H9 (cell line): ENCODE measurements around the gene UBE2N. TPM values are rescaled to one million over a fixed set of nuclear protein-coding genes. Genes with fewer than 3 reads are reported as not detected.

Experiments used
- DNase-seq: peaks from one replicate; pipeline ENCODE4 v3.0.0-alpha.2; 2017
- H2AFZ ChIP-seq: one replicate; pipeline ENCODE4 v1.6.1; 2013; ENCODE audit warnings: mild to moderate bottlenecking, low read length, control low read depth, moderate library complexity
- H2AK5ac ChIP-seq: 2 replicates; pipeline ENCODE4 v1.6.1; 2013; ENCODE audit warnings: low read length, control low read depth, mixed read lengths; ENCODE audit not compliant: insufficient read length
- H2BK120ac ChIP-seq: one replicate; pipeline ENCODE4 v1.6.1; 2013; ENCODE audit warnings: low read depth, mild to moderate bottlenecking, low read length, control low read depth, inconsistent platforms; ENCODE audit not compliant: poor library complexity, severe bottlenecking
- H2BK12ac ChIP-seq: 2 replicates; pipeline ENCODE4 v1.6.1; 2013; ENCODE audit warnings: low read length, control low read depth, mixed read lengths, low read depth; ENCODE audit not compliant: insufficient read length
- H2BK15ac ChIP-seq: 2 replicates; pipeline ENCODE4 v1.6.1; 2013; ENCODE audit warnings: low read depth, low read length, control low read depth
- H2BK20ac ChIP-seq: one replicate; pipeline ENCODE4 v1.6.1; 2013; ENCODE audit warnings: low read depth, mild to moderate bottlenecking, low read length, control low read depth, inconsistent platforms; ENCODE audit not compliant: poor library complexity, severe bottlenecking
- H2BK5ac ChIP-seq: 2 replicates; pipeline ENCODE4 v1.6.1; 2013; ENCODE audit warnings: low read length, control low read depth, mixed read lengths; ENCODE audit not compliant: insufficient read length
- H3K14ac ChIP-seq: 2 replicates; pipeline ENCODE4 v1.6.1; 2013; ENCODE audit warnings: low read length, control low read depth; ENCODE audit not compliant: insufficient read depth
- H3K18ac ChIP-seq: 2 replicates; pipeline ENCODE4 v1.6.1; 2013; ENCODE audit warnings: low read depth, mild to moderate bottlenecking, mixed read lengths, low read length, control low read depth; ENCODE audit not compliant: insufficient read length
- H3K23ac ChIP-seq: 2 replicates; pipeline ENCODE4 v1.6.1; 2013; ENCODE audit warnings: low read length, control low read depth, mixed read lengths, low read depth; ENCODE audit not compliant: insufficient read length
- H3K23me2 ChIP-seq: 2 replicates; pipeline ENCODE4 v1.6.1; 2013; ENCODE audit warnings: low read depth, mild to moderate bottlenecking, mixed read lengths, low read length, control low read depth; ENCODE audit not compliant: insufficient read length, poor library complexity, severe bottlenecking
- H3K27ac ChIP-seq: 2 replicates; pipeline ENCODE4 v1.5.1; 2013; ENCODE audit warnings: low read length, control low read depth, mixed read lengths, low read depth; ENCODE audit not compliant: insufficient read length
- H3K27me3 ChIP-seq: 2 replicates; pipeline ENCODE4 v1.6.1; 2013; ENCODE audit warnings: low read length, control low read depth, inconsistent platforms; ENCODE audit not compliant: insufficient read depth
- H3K4ac ChIP-seq: 2 replicates; pipeline ENCODE4 v1.6.1; 2013; ENCODE audit warnings: low read depth, mild to moderate bottlenecking, control low read depth, inconsistent platforms, low read length, moderate library complexity
- H3K4me1 ChIP-seq: 2 replicates; pipeline ENCODE4 v1.6.1; 2013; ENCODE audit warnings: low read length, control low read depth, inconsistent platforms; ENCODE audit not compliant: insufficient read depth
- H3K4me2 ChIP-seq: 2 replicates; pipeline ENCODE4 v1.6.1; 2013; ENCODE audit warnings: low read length, control low read depth, mixed read lengths; ENCODE audit not compliant: insufficient read length, insufficient read depth
- H3K56ac ChIP-seq: 2 replicates; pipeline ENCODE4 v1.6.1; 2013; ENCODE audit warnings: low read depth, mild to moderate bottlenecking, mixed read lengths, low read length, control low read depth; ENCODE audit not compliant: insufficient read length
- H3K79me1 ChIP-seq: 2 replicates; pipeline ENCODE4 v1.6.1; 2013; ENCODE audit warnings: low read depth, mild to moderate bottlenecking, moderate library complexity, low read length, control low read depth, inconsistent platforms; ENCODE audit not compliant: insufficient read depth, poor library complexity, severe bottlenecking
- H3K79me2 ChIP-seq: 2 replicates; pipeline ENCODE4 v1.6.1; 2013; ENCODE audit warnings: low read length, control low read depth, inconsistent platforms; ENCODE audit not compliant: insufficient read depth
- H3K9ac ChIP-seq: 2 replicates; pipeline ENCODE4 v1.6.1; 2013; ENCODE audit warnings: low read length, control low read depth, mixed read lengths; ENCODE audit not compliant: insufficient read length; ENCODE audit errors: extremely low read depth
- H3K9me3 ChIP-seq: one replicate; pipeline ENCODE4 v1.6.1; 2013; ENCODE audit warnings: low read depth, low read length, inconsistent platforms; ENCODE audit not compliant: control insufficient read depth
- H3T11ph ChIP-seq: one replicate; pipeline ENCODE4 v1.6.1; 2013; ENCODE audit warnings: mild to moderate bottlenecking, low read length, control low read depth, inconsistent platforms
- H4K20me1 ChIP-seq: one replicate; pipeline ENCODE4 v1.6.1; 2013; ENCODE audit not compliant: control insufficient read depth, insufficient read length, insufficient read depth
- H4K5ac ChIP-seq: 2 replicates; pipeline ENCODE4 v1.6.1; 2013; ENCODE audit warnings: low read depth, mild to moderate bottlenecking, mixed read lengths, low read length, control low read depth; ENCODE audit not compliant: insufficient read length
- H4K8ac ChIP-seq: replicated peaks from 2 replicates; pipeline ENCODE4 v1.6.1; 2013; ENCODE audit warnings: low read length, control low read depth, mixed read lengths, low read depth; ENCODE audit not compliant: insufficient read length
- H4K91ac ChIP-seq: 2 replicates; pipeline ENCODE4 v1.6.1; 2013; ENCODE audit warnings: low read depth, mild to moderate bottlenecking, moderate library complexity, mixed read lengths, low read length, control low read depth; ENCODE audit not compliant: insufficient read length
- H3K27ac Mint-ChIP-seq, 3 experiments: 2 replicates in 2 of 3; 3 replicates in 1 of 3; pipeline ENCODE4 v1.8.0; 2020 to 2021; ENCODE audit warnings: mixed read lengths in 3 of 3, mild to moderate bottlenecking in 1 of 3, moderate library complexity in 1 of 3
- H3K27me3 Mint-ChIP-seq: 2 replicates; pipeline ENCODE4 v1.8.0; 2021; ENCODE audit warnings: low read depth, mild to moderate bottlenecking, moderate library complexity, mixed read lengths
- H3K36me3 Mint-ChIP-seq, 3 experiments: 2 replicates in 2 of 3; 3 replicates in 1 of 3; pipeline ENCODE4 v1.8.0; 2020 to 2021; ENCODE audit warnings: low read depth in 3 of 3, mixed read lengths in 3 of 3; ENCODE audit not compliant: insufficient read depth in 1 of 3
- H3K4me1 Mint-ChIP-seq, 2 experiments: 2 replicates each; pipeline ENCODE4 v1.8.0; 2020; ENCODE audit warnings: mixed read lengths in 2 of 2
- H3K4me3 Mint-ChIP-seq, 2 experiments: 2 replicates in 1 of 2; 3 replicates in 1 of 2; pipeline ENCODE4 v1.8.0; 2020 to 2021; ENCODE audit warnings: mild to moderate bottlenecking in 2 of 2, mixed read lengths in 2 of 2, moderate library complexity in 1 of 2
- H3K9me3 Mint-ChIP-seq, 2 experiments: 2 replicates in 1 of 2; 3 replicates in 1 of 2; pipeline ENCODE4 v1.8.0; 2020; ENCODE audit warnings: mild to moderate bottlenecking in 2 of 2, mixed read lengths in 2 of 2, moderate library complexity in 1 of 2
- WGBS: extraction: QIAGEN DNeasy Blood & Tissue Kit; methylation state at CpG from one replicate; pipeline ENCODE4 v1.1.7; 2013; ENCODE audit warnings: missing lambda C conversion rate, low lambda C conversion rate, mixed read lengths; ENCODE audit not compliant: insufficient read length; ENCODE audit errors: extremely low coverage; 5-methylcytosine and 5-hydroxymethylcytosine counted together
- total RNA-seq: library from RNA; stranded (reverse); gene quantifications from 2 replicates; pipeline ENCODE4 v1.2.1, GENCODE V29; 2021
- TF ChIP-seq, protein P1 (sequence below): fragments of 200-600 bp; sonication (generic); conservative IDR thresholded peaks from 3 replicates; pipeline ENCODE4 v1.8.0; 2021; ENCODE audit warnings: antibody characterized with exemption, mild to moderate bottlenecking

Gene UBE2N
- total RNA-seq, 1 experiment from 2014 or later: 192 TPM

DNA sequence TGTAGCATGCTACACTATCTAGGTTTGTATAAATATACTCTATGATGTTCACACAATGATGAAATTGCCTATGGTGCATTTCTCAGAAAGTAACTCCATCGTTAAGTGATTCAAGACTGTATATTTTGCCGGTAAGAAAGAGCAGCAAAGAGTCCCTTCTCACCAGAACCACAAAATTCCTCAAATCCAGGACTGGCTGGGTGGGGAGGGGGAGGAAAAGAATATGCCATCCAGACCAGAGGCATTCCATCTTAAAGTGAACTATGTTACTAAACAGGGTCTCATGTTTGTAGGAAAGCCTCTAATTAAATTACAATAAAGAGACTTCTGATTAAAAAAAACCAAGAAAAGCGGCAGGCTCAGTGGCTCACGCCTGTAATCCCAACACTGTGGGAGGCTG, 11.5 kb downstream of the UBE2N start:
- no CpG with 5 or more reads among the region's 4 CpGs for WGBS
- peaks cover 3% of the 10 kb centered on the region for H3K4me1 ChIP-seq
- H3T11ph ChIP-seq: no peak overlapping the region
- Mint-ChIP-seq H3K36me3 (peaks cover 1 to 7% (median 2%) of the 10 kb centered on the region in 3 experiments; a peak in 4 of 7 replicates), H3K27me3 (no peaks in the 10 kb centered on the region), H3K4me3 (no peak overlapping the region), H3K4me1 (peaks cover 21% of the 10 kb centered on the region in 2 experiments), H3K9me3 (no peaks in the 10 kb centered on the region), H3K27ac (no peak overlapping the region)
- no peak overlapping the region for H3K27ac ChIP-seq
- H2BK20ac ChIP-seq: no peak overlapping the region
- no peak overlapping the region for H3K56ac ChIP-seq
- no peak overlapping the region for H4K91ac ChIP-seq
- no peak overlapping the region for H2BK120ac ChIP-seq
- H3K23me2 ChIP-seq: no peaks in the 10 kb centered on the region
- no peak overlapping the region for H2AFZ ChIP-seq
- no peak overlapping the region for H3K23ac ChIP-seq
- no peak overlapping the region for H2BK5ac ChIP-seq
- peaks cover 4% of the 10 kb centered on the region for H3K79me1 ChIP-seq
- TF ChIP-seq, protein P1, sequence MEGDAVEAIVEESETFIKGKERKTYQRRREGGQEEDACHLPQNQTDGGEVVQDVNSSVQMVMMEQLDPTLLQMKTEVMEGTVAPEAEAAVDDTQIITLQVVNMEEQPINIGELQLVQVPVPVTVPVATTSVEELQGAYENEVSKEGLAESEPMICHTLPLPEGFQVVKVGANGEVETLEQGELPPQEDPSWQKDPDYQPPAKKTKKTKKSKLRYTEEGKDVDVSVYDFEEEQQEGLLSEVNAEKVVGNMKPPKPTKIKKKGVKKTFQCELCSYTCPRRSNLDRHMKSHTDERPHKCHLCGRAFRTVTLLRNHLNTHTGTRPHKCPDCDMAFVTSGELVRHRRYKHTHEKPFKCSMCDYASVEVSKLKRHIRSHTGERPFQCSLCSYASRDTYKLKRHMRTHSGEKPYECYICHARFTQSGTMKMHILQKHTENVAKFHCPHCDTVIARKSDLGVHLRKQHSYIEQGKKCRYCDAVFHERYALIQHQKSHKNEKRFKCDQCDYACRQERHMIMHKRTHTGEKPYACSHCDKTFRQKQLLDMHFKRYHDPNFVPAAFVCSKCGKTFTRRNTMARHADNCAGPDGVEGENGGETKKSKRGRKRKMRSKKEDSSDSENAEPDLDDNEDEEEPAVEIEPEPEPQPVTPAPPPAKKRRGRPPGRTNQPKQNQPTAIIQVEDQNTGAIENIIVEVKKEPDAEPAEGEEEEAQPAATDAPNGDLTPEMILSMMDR: no peak
- H4K8ac ChIP-seq: no peak overlapping the region
- no peaks in the 10 kb centered on the region for H3K9me3 ChIP-seq
- no peak overlapping the region for H2BK12ac ChIP-seq
- no peak overlapping the region for H2BK15ac ChIP-seq
- H3K4me2 ChIP-seq: no peak overlapping the region
- no peak overlapping the region for H3K4ac ChIP-seq
- no peak overlapping the region for H3K18ac ChIP-seq
- DNase-seq: no peak
- H4K5ac ChIP-seq: no peak overlapping the region
- no peak overlapping the region for H3K14ac ChIP-seq
- no peaks in the 10 kb centered on the region for H4K20me1 ChIP-seq
- H3K27me3 ChIP-seq: no peaks in the 10 kb centered on the region
- H3K79me2 ChIP-seq: peaks cover 75% of the 10 kb centered on the region; the same call in 1 of the 2 replicates
- H2AK5ac ChIP-seq: no peak overlapping the region
- no peak overlapping the region for H3K9ac ChIP-seq
